ENCODE results near the gene LMLN. TPM values are rescaled to one million over a fixed set of nuclear protein-coding genes. Genes with fewer than 3 reads are reported as not detected.

Gene LMLN
- polyA plus RNA-seq, 1 donor (not counting 4 experiments of a cell fraction or from before 2014, with no cell fraction given), result 5.2 TPM

DNA sequence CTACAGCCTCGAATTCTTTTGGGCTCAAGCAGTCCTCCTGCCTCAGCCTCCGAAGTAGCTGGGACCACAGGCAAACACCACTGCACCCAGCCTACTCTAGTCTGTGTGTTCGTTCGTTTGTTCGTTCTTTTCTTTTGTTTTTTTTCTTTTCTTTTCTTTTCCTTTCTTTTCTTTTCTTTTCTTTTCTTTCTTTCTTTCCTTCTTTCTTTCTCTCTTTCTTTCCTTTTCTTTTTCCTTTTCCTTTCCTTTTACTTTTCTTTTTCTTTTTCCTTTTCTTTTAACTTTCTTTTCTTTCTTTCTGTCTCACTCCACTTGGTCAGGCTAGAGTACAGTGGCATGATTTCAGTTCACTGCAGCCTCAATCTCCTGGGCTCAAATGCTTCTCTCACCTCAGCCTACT, 36.8 kb downstream of the LMLN start:
- Histone ChIP-seq H2AFZ (ENCODE audit: control insufficient read depth, low read length) (no peak overlapping the region), H3K27ac (ENCODE audit: control insufficient read depth, insufficient read depth, low read length) (no peak overlapping the region), H3K4me2 (ENCODE audit: control insufficient read depth, extremely low read depth, insufficient read depth, low read depth, low read length) (no peak overlapping the region), H3K9ac (ENCODE audit: control insufficient read depth, extremely low read depth, insufficient read depth, low read length) (no peak overlapping the region), H3K79me2 (ENCODE audit: control insufficient read depth, insufficient read depth, low read length) (no peaks in the 10 kb centered on the region), H3K9me1 (ENCODE audit: control insufficient read depth, extremely low read depth, insufficient read depth, low read length) (no peaks in the 10 kb centered on the region), H3K27me3 (ENCODE audit: control insufficient read depth, extremely low read depth, insufficient read depth, low read length) (no peaks in the 10 kb centered on the region), H3K9me3 (ENCODE audit: control insufficient read depth, low read depth, low read length) (no peaks in the 10 kb centered on the region), H3K4me3 (ENCODE audit: control insufficient read depth in 2 of 3, extremely low read depth in 1 of 3, insufficient read depth in 2 of 3, low read depth in 1 of 3, low read length in 3 of 3) (no peak overlapping the region), H4K20me1 (ENCODE audit: control insufficient read depth, extremely low read depth, insufficient read depth, low read length) (no peaks in the 10 kb centered on the region), H3K4me1 (ENCODE audit: control insufficient read depth, extremely low read depth, insufficient read depth, low read length) (no peaks in the 10 kb centered on the region), H3K36me3 (ENCODE audit: control insufficient read depth in 2 of 2, extremely low read depth in 1 of 2, insufficient read depth in 2 of 2, low read length in 2 of 2) (no peaks in the 10 kb centered on the region)
- DNase-seq (ENCODE audit: low read depth, low spot score), result no peak
- dilution Hi-C loops (cut with MboI; ENCODE audit: extremely low pct_ligation_motif_present, low sequenced_read_pairs), result no loop called here
- no peak for TF ChIP-seq EZH2 (IDR thresholded peaks at IDR 0.05; ENCODE audit: low read length)
- TF ChIP-seq, protein P1, sequence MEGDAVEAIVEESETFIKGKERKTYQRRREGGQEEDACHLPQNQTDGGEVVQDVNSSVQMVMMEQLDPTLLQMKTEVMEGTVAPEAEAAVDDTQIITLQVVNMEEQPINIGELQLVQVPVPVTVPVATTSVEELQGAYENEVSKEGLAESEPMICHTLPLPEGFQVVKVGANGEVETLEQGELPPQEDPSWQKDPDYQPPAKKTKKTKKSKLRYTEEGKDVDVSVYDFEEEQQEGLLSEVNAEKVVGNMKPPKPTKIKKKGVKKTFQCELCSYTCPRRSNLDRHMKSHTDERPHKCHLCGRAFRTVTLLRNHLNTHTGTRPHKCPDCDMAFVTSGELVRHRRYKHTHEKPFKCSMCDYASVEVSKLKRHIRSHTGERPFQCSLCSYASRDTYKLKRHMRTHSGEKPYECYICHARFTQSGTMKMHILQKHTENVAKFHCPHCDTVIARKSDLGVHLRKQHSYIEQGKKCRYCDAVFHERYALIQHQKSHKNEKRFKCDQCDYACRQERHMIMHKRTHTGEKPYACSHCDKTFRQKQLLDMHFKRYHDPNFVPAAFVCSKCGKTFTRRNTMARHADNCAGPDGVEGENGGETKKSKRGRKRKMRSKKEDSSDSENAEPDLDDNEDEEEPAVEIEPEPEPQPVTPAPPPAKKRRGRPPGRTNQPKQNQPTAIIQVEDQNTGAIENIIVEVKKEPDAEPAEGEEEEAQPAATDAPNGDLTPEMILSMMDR (optimal IDR thresholded peaks at IDR 0.05 in 1 of 3, IDR thresholded peaks at IDR 0.05 in 1 of 3, conservative IDR thresholded peaks at IDR 0.05 in 1 of 3; ENCODE audit: extremely low read depth in 1 of 3, insufficient read depth in 2 of 3, low read length in 3 of 3), result no peak
- FAIRE-seq, result no peak

DNA sequence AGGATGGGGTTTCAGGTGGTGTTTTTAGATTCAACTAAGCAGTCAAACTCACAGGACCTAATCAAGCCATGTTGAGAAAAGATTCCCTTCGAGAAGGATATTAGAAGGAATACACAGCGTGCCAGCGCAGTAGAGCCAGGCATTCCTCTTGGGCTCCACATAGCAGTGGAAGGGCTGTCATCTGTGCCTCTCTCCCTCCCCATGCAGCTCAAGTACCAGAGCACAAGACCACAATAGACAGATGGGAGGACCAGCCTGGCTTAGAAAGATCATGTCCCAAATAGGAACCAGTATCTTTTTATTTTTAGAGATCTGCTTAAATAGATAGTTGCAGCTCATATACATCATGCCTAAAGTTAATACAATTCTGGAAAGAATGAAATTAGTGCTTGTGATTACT, 37.9 kb downstream of the LMLN start:
- DNase-seq (ENCODE audit: low read depth, low spot score), result no peak
- H3K79me2 ChIP-seq (ENCODE audit: control insufficient read depth, insufficient read depth, low read length), result no peaks in the 10 kb centered on the region

More for the DNA sequence above, 37.9 kb downstream of the LMLN start:
- Histone ChIP-seq H2AFZ (ENCODE audit: control insufficient read depth, low read length) (no peak overlapping the region), H3K36me3 (ENCODE audit: control insufficient read depth in 2 of 2, extremely low read depth in 1 of 2, insufficient read depth in 2 of 2, low read length in 2 of 2) (no peaks in the 10 kb centered on the region), H3K4me1 (ENCODE audit: control insufficient read depth, extremely low read depth, insufficient read depth, low read length) (no peaks in the 10 kb centered on the region), H3K9ac (ENCODE audit: control insufficient read depth, extremely low read depth, insufficient read depth, low read length) (no peak overlapping the region), H3K9me1 (ENCODE audit: control insufficient read depth, extremely low read depth, insufficient read depth, low read length) (no peaks in the 10 kb centered on the region), H3K27ac (ENCODE audit: control insufficient read depth, insufficient read depth, low read length) (no peak overlapping the region), H3K4me2 (ENCODE audit: control insufficient read depth, extremely low read depth, insufficient read depth, low read depth, low read length) (no peak overlapping the region), H3K4me3 (ENCODE audit: control insufficient read depth in 2 of 3, extremely low read depth in 1 of 3, insufficient read depth in 2 of 3, low read depth in 1 of 3, low read length in 3 of 3) (no peak overlapping the region), H3K9me3 (ENCODE audit: control insufficient read depth, low read depth, low read length) (no peaks in the 10 kb centered on the region), H4K20me1 (ENCODE audit: control insufficient read depth, extremely low read depth, insufficient read depth, low read length) (no peaks in the 10 kb centered on the region), H3K27me3 (ENCODE audit: control insufficient read depth, extremely low read depth, insufficient read depth, low read length) (no peaks in the 10 kb centered on the region)
- no peak for TF ChIP-seq EZH2 (IDR thresholded peaks at IDR 0.05; ENCODE audit: low read length)
- TF ChIP-seq, protein P1 (optimal IDR thresholded peaks at IDR 0.05 in 1 of 3, IDR thresholded peaks at IDR 0.05 in 1 of 3, conservative IDR thresholded peaks at IDR 0.05 in 1 of 3; ENCODE audit: extremely low read depth in 1 of 3, insufficient read depth in 2 of 3, low read length in 3 of 3), result no peak
- dilution Hi-C loops (cut with MboI; ENCODE audit: extremely low pct_ligation_motif_present, low sequenced_read_pairs), result no loop called here
- FAIRE-seq, result no peak

Measured in keratinocyte (primary cell).